Peyer's patch (tissue), 4 donors: ENCODE results near the gene GSTT2B. TPM values are rescaled to one million over a fixed set of nuclear protein-coding genes. Genes with fewer than 3 reads are reported as not detected.
A peak's percentile ranks its signal among the peaks of the same experiment; 100 is the strongest.
"Not testable (repeated sequence)": the region's sequence is repeated elsewhere in the genome, so short reads cannot be mapped to it uniquely, and the experiment has no call there.

Experiments used
- DNase-seq, 3 donors: peaks; one replicate each; pipeline ENCODE4 v3.0.0-alpha.2; 2017 to 2019
- H3K27ac ChIP-seq, 4 donors: fragments of 200-600 bp; sonication (generic); one replicate each; pipeline ENCODE4 v1.5.1; 2016 to 2019
- H3K27me3 ChIP-seq, 2 donors: fragments of 200-600 bp; sonication (generic); one replicate each; pipeline ENCODE4 v1.5.1; 2019
- H3K36me3 ChIP-seq, 3 donors: fragments of 200-600 bp; sonication (generic); one replicate each; pipeline ENCODE4 v1.5.1; 2016 to 2019
- H3K4me1 ChIP-seq, 4 donors: fragments of 200-600 bp; sonication (generic); one replicate each; pipeline ENCODE4 v1.5.1; 2016 to 2019
- H3K4me3 ChIP-seq, 4 donors: fragments of 200-600 bp; sonication (generic); 1 replicate in 3 of 4; 2 replicates in 1 of 4; pipeline ENCODE4 v1.5.1; 2016 to 2019; ENCODE audit warnings: mild to moderate bottlenecking in 1 of 4
- H3K9me3 ChIP-seq, 4 donors: fragments of 200-600 bp; sonication (generic); one replicate each; pipeline ENCODE4 v1.5.1; 2016 to 2019; ENCODE audit warnings: mild to moderate bottlenecking in 1 of 4
- CTCF ChIP-seq, 6 experiments: fragments of 450-650 bp in 4 of 6; fragments of 200-600 bp in 2 of 6; sonication (generic) in 1 of 6; IDR thresholded peaks; one replicate each; pipeline ENCODE4 v1.5.1; 2017 to 2019; ENCODE audit warnings: antibody characterized with exemption in 6 of 6, mild to moderate bottlenecking in 3 of 6, moderate library complexity in 1 of 6
- POLR2A ChIP-seq, 2 donors: fragments of 450-650 bp; IDR thresholded peaks; one replicate each; pipeline ENCODE4 v1.5.1; 2017; ENCODE audit warnings: antibody characterized with exemption in 2 of 2, mild to moderate bottlenecking in 2 of 2, moderate library complexity in 2 of 2
- total RNA-seq, 4 donors: library from RNA; depleted of rRNA; stranded (reverse); fragments of >200 nt; gene quantifications; one replicate each; pipeline ENCODE4 v1.1.0, GENCODE V29; 2016

GSTT2B gene
- total RNA-seq, 4 donors from 2014 or later: 1.2 to 3.3 TPM; not detected in 2

GRCh38 chr22:23970201-23970641 is 9.2 kb upstream of the GSTT2B start:
- TF ChIP-seq POLR2A (IDR thresholded peaks at IDR 0.05): no peak
- TF ChIP-seq CTCF (IDR thresholded peaks at IDR 0.05): no peak
- no peaks in the 10 kb centered on the region for H3K9me3 ChIP-seq
- no peak overlapping the region for H3K27ac ChIP-seq
- H3K4me3 ChIP-seq: no peak overlapping the region
- H3K27me3 ChIP-seq: no peaks in the 10 kb centered on the region
- H3K36me3 ChIP-seq: peaks cover 0 to 29% (median 0%) of the 10 kb centered on the region in 3 donors
- DNase-seq: no peak
- peaks cover 0 to 7% (median 0%) of the 10 kb centered on the region in 4 donors for H3K4me1 ChIP-seq

- Histone ChIP-seq H3K4me1 (peaks cover 0 to 7% (median 0%) of the 10 kb centered on the region in 4 donors), H3K9me3 (no peaks in the 10 kb centered on the region), H3K27ac (no peak overlapping the region), H3K4me3 (no peak overlapping the region), H3K27me3 (no peaks in the 10 kb centered on the region), H3K36me3 (peaks cover 0 to 29% (median 0%) of the 10 kb centered on the region in 3 donors)
- peak in 1 of 3 donors; percentile 32 for DNase-seq
- no peak for TF ChIP-seq CTCF (IDR thresholded peaks at IDR 0.05)
- no peak for TF ChIP-seq POLR2A (IDR thresholded peaks at IDR 0.05)
Measured at GRCh38 chr22:23969071-23969470, 8.1 kb upstream of the GSTT2B start.

GRCh38 chr22:23966568-23966967 is 5.6 kb upstream of the GSTT2B start, which contains the start of gene DDTL:
DDTL (plus strand) TSS chr22:23966888; CDS start chr22:23966915, 27 bp downstream.
- H3K4me1 ChIP-seq, H3K9me3 ChIP-seq, H3K4me3 ChIP-seq, H3K27me3 ChIP-seq, DNase-seq, H3K27ac ChIP-seq: not testable (repeated sequence)
- peaks cover 0 to 25% (median 0%) of the 10 kb centered on the region in 3 donors for H3K36me3 ChIP-seq

GRCh38 chr22:23966094-23966493 is 5.1 kb upstream of the GSTT2B start:
- H3K4me1 ChIP-seq, H3K4me3 ChIP-seq, H3K9me3 ChIP-seq, H3K27ac ChIP-seq, DNase-seq, H3K27me3 ChIP-seq: not testable (repeated sequence)
- peaks cover 0 to 21% (median 0%) of the 10 kb centered on the region in 3 donors for H3K36me3 ChIP-seq

GRCh38 chr22:23956301-23956900 is 4.6 kb downstream of the GSTT2B start:
- not testable (repeated sequence) for H3K27ac ChIP-seq, H3K27me3 ChIP-seq, H3K4me1 ChIP-seq, H3K4me3 ChIP-seq, H3K36me3 ChIP-seq, H3K9me3 ChIP-seq
- peak; percentile 68 to 94 (median 82) for DNase-seq
- TF ChIP-seq CTCF (IDR thresholded peaks at IDR 0.05): peak; percentile 72 to 94 (median 90)

- H3K27me3 ChIP-seq, H3K27ac ChIP-seq, H3K4me1 ChIP-seq, DNase-seq, H3K9me3 ChIP-seq, H3K36me3 ChIP-seq, H3K4me3 ChIP-seq: not testable (repeated sequence)
Measured at GRCh38 chr22:23955886-23956285, 5.1 kb downstream of the GSTT2B start.

- not testable (repeated sequence) for H3K36me3 ChIP-seq, H3K27ac ChIP-seq, DNase-seq, H3K9me3 ChIP-seq, H3K27me3 ChIP-seq, H3K4me1 ChIP-seq, H3K4me3 ChIP-seq
Measured at GRCh38 chr22:23954991-23955305, 6.0 kb downstream of the GSTT2B start.

GRCh38 chr22:23954193-23954990 is 6.6 kb downstream of the GSTT2B start:
- H3K4me3 ChIP-seq, H3K9me3 ChIP-seq, H3K27ac ChIP-seq, H3K36me3 ChIP-seq, DNase-seq, H3K27me3 ChIP-seq, H3K4me1 ChIP-seq: not testable (repeated sequence)

- not testable (repeated sequence) for H3K27me3 ChIP-seq, H3K9me3 ChIP-seq
Measured at GRCh38 chr22:23953485-23953884, 7.5 kb downstream of the GSTT2B start.

GRCh38 chr22:23952794-23953405 is 8.1 kb downstream of the GSTT2B start:
- not testable (repeated sequence) for H3K27me3 ChIP-seq, H3K4me1 ChIP-seq, DNase-seq

More at GRCh38 chr22:23953485-23953884, 7.5 kb downstream of the GSTT2B start:
- H3K27ac ChIP-seq, DNase-seq, H3K4me1 ChIP-seq, H3K4me3 ChIP-seq, H3K36me3 ChIP-seq: not testable (repeated sequence)

GRCh38 chr22:23951383-23951782 is 9.6 kb downstream of the GSTT2B start:
- not testable (repeated sequence) for H3K27ac ChIP-seq, DNase-seq, H3K4me3 ChIP-seq, H3K4me1 ChIP-seq, H3K9me3 ChIP-seq, H3K36me3 ChIP-seq, H3K27me3 ChIP-seq

More at GRCh38 chr22:23952794-23953405, 8.1 kb downstream of the GSTT2B start:
- H3K9me3 ChIP-seq, H3K4me3 ChIP-seq, H3K27ac ChIP-seq, H3K36me3 ChIP-seq: not testable (repeated sequence)
